ENCODE measurements around the gene DNAJC4.
A peak's percentile ranks its signal among the peaks of the same experiment; 100 is the strongest.

The DNAJC4 gene

DNA sequence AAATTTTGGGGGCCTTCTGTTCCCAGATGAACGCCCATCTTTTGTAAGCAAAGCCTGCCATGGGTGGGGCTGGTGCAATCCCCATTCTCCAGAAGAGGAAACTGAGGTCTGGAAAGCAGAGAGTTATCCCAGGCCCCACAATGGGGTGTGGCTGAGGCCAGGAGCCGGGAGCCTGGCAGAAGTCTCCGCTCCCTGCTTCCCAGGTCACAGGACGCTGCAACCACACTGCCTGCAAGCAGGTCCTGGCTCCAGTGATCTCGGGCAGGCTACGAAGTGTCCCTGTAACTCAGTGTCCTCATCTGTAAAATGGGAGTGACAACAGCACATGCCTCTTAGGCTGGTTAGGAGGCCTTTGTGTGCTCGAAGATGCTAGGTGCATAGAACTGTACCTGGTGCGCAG, 22.7 kb downstream of the DNAJC4 start:
- Histone ChIP-seq H3K27me3 (ENCODE audit: control insufficient read depth, insufficient read depth, low read length) (no peaks in the 10 kb centered on the region), H3K9ac (ENCODE audit: low read depth, low read length) (0 out of 2 replicates have a peak overlapping the region, but pooled peaks have one; percentile 8), H3K36me3 (ENCODE audit: control insufficient read depth, insufficient read depth, low read length) (peaks cover 40% of the 10 kb centered on the region), H3K9me3 (ENCODE audit: control insufficient read depth, insufficient read depth, low read length) (no peaks in the 10 kb centered on the region), H3K4me3 (ENCODE audit: low read depth, low read length) (peak overlapping the region; percentile 84), H3K27ac (ENCODE audit: low read depth, low read length) (peak overlapping the region; percentile 26), H3K4me1 (ENCODE audit: control insufficient read depth, insufficient read depth, low read length) (peaks cover 37% of the 10 kb centered on the region)

DNA sequence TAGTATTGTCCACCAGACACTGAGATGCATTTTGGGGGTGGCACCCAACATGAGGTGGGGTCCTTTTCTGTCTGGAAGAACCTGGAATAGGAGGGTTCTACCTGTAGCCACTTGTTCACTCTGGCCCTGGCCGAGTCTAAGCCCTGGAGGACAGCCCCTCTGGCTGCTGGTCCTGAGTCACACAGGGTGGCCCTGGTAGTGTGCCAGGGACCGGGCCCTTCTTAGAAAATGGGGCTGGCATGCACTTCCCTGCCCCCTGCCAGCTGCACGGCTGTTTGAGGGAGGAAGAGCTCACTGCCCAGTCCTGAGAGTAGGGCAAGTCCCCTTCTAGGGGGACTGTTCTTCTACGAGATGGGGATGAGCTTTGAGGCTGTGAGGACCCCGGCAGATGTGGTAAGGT, 23.1 kb downstream of the DNAJC4 start:
- H3K4me1 ChIP-seq (ENCODE audit: control insufficient read depth, insufficient read depth, low read length), result peaks cover 33% of the 10 kb centered on the region
- no peaks in the 10 kb centered on the region for H3K27me3 ChIP-seq (ENCODE audit: control insufficient read depth, insufficient read depth, low read length)
- H3K9me3 ChIP-seq (ENCODE audit: control insufficient read depth, insufficient read depth, low read length), result no peaks in the 10 kb centered on the region
- peaks cover 44% of the 10 kb centered on the region for H3K36me3 ChIP-seq (ENCODE audit: control insufficient read depth, insufficient read depth, low read length)
- no peak overlapping the region for H3K4me3 ChIP-seq (ENCODE audit: low read depth, low read length)
- H3K9ac ChIP-seq (ENCODE audit: low read depth, low read length), result no peak overlapping the region
- H3K27ac ChIP-seq (ENCODE audit: low read depth, low read length), result peak overlapping the region; percentile 26

DNA sequence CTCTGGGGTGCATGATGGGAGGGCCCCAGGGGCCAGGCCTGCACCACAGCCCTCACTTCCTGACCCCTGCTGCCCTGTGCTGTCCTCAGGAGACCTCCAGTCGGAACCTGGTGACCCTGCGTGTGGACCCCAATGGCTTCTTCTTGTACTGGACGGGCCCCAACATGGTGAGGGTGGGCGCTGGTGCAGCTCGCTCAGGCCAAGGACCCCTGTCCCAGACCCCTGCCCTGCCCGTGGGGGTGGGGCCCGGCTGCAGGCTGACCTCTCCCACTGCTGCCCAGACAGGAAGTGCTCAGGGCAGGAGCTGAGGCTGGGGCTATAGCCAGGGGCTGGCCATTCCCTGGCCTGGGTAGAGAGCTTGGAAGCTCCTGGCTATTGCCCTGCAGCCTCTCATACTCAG, 24.0 kb downstream of the DNAJC4 start:
- Histone ChIP-seq H3K27me3 (ENCODE audit: control insufficient read depth, insufficient read depth, low read length) (no peaks in the 10 kb centered on the region), H3K9ac (ENCODE audit: low read depth, low read length) (no peak overlapping the region), H3K4me3 (ENCODE audit: low read depth, low read length) (no peak overlapping the region), H3K9me3 (ENCODE audit: control insufficient read depth, insufficient read depth, low read length) (no peaks in the 10 kb centered on the region), H3K27ac (ENCODE audit: low read depth, low read length) (no peak overlapping the region), H3K4me1 (ENCODE audit: control insufficient read depth, insufficient read depth, low read length) (peaks cover 24% of the 10 kb centered on the region), H3K36me3 (ENCODE audit: control insufficient read depth, insufficient read depth, low read length) (peaks cover 52% of the 10 kb centered on the region)

DNA sequence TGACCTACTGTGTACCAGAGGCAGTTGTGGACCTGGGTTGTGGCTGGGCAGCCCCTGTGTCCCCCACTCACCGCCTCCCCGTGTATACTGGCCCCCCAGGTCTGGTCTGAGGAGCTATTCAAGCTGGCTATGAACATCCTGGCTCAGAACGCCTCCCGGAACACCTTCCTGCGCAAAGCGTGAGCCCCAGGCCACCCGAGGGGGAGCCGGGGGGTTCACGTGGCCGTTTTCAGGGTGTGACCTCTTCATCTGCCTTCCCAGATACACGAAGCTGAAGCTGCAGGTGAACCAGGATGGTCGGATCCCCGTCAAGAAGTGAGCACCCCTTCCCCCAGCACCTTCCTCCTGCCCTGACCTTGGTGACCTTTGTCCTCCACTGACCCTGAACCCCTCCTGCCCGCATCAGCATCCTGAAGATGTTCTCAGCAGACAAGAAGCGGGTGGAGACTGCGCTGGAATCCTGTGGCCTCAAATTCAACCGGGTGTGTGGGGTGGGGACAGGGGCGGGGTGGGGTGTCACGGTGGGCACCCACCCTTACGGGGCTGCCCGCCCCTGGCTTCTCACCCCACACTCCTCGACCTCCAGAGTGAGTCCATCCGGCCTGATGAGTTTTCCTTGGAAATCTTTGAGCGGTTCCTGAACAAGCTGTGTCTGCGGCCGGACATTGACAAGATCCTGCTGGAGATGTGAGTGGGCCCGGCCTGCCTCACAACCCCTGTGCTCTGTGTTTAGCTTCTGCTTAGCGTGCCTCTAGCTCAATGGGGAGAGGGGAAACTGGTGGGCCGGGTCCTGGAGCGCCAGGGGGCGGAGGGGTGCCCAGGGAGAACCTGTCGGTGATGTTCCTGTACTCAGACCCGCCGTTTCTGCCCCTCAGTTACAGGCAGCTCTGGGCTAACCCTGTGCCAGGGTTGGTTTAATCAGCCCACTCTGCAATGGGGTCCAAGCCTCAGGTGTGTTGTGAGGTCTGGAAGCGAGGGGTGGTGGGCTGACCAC, 25.1 kb downstream of the DNAJC4 start:
- H3K9ac ChIP-seq (ENCODE audit: low read depth, low read length), result no peak overlapping the region

DNA sequence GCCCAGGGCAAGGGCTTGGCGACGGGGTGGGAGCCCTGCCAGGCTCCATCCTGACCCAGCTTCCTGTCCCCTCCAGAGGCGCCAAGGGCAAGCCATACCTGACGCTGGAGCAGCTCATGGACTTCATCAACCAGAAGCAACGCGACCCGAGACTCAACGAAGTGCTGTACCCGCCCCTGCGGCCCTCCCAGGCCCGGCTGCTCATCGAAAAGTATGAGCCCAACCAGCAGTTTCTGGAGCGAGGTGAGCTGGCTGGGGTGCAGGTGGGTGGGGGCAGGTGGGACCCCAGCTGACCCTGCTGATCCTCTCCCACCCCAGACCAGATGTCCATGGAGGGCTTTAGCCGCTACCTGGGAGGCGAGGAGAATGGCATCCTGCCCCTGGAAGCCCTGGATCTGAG, 26.0 kb downstream of the DNAJC4 start:
- no peak overlapping the region for H3K4me3 ChIP-seq (ENCODE audit: low read depth, low read length)
- no peaks in the 10 kb centered on the region for H3K9me3 ChIP-seq (ENCODE audit: control insufficient read depth, insufficient read depth, low read length)
- peaks cover 8% of the 10 kb centered on the region for H3K4me1 ChIP-seq (ENCODE audit: control insufficient read depth, insufficient read depth, low read length)
- H3K9ac ChIP-seq (ENCODE audit: low read depth, low read length), result no peak overlapping the region
- H3K27me3 ChIP-seq (ENCODE audit: control insufficient read depth, insufficient read depth, low read length), result no peaks in the 10 kb centered on the region
- H3K36me3 ChIP-seq (ENCODE audit: control insufficient read depth, insufficient read depth, low read length), result peaks cover 71% of the 10 kb centered on the region
- no peak overlapping the region for H3K27ac ChIP-seq (ENCODE audit: low read depth, low read length)

More for the DNA sequence above, 25.1 kb downstream of the DNAJC4 start:
- no peaks in the 10 kb centered on the region for H3K9me3 ChIP-seq (ENCODE audit: control insufficient read depth, insufficient read depth, low read length)
- H3K4me1 ChIP-seq (ENCODE audit: control insufficient read depth, insufficient read depth, low read length), result peaks cover 13% of the 10 kb centered on the region
- H3K27ac ChIP-seq (ENCODE audit: low read depth, low read length), result no peak overlapping the region
- no peaks in the 10 kb centered on the region for H3K27me3 ChIP-seq (ENCODE audit: control insufficient read depth, insufficient read depth, low read length)
- peaks cover 64% of the 10 kb centered on the region for H3K36me3 ChIP-seq (ENCODE audit: control insufficient read depth, insufficient read depth, low read length)
- H3K4me3 ChIP-seq (ENCODE audit: low read depth, low read length), result no peak overlapping the region

DNA sequence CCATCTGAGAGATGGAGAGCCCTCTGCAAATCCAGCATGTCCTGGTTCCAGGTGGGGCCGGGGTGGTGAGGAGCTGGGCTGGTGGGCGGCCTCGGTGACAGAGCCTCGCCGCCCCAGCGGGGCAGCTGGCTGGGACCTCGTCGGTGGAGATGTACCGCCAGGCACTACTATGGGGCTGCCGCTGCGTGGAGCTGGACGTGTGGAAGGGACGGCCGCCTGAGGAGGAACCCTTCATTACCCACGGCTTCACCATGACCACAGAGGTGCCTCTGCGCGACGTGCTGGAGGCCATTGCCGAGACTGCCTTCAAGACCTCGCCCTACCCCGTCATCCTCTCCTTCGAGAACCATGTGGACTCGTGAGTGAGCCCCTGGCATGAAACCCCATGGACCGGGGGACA, 28.0 kb downstream of the DNAJC4 start:
- Histone ChIP-seq H3K36me3 (ENCODE audit: control insufficient read depth, insufficient read depth, low read length) (peaks cover 89% of the 10 kb centered on the region), H3K9me3 (ENCODE audit: control insufficient read depth, insufficient read depth, low read length) (no peaks in the 10 kb centered on the region), H3K4me3 (ENCODE audit: low read depth, low read length) (no peak overlapping the region), H3K4me1 (ENCODE audit: control insufficient read depth, insufficient read depth, low read length) (0 out of 2 replicates have a peak, but pooled peaks cover 1% of the 10 kb centered on the region), H3K27me3 (ENCODE audit: control insufficient read depth, insufficient read depth, low read length) (no peaks in the 10 kb centered on the region), H3K27ac (ENCODE audit: low read depth, low read length) (no peak overlapping the region), H3K9ac (ENCODE audit: low read depth, low read length) (no peak overlapping the region)

DNA sequence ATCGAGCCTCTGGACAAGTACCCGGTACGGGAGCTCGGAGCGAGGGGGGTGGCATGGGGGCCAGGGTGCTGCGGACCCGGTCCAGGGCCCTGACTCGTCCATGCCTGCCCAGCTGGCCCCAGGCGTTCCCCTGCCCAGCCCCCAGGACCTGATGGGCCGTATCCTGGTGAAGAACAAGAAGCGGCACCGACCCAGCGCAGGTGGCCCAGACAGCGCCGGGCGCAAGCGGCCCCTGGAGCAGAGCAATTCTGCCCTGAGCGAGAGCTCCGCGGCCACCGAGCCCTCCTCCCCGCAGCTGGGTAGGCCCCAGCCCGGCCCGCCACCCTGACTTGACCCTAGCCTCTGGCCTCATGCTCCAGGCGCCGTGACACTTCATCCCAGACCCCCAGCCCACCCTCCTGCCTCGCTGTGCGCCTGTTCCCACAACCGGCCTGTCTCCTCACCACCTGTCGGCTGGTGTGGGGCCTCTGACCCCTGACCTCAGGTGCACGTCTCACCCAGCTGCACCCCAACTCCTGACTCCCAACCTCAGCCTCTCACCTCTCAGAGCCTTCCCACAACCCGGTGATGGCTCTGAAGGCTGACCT, 28.7 kb downstream of the DNAJC4 start:
- Histone ChIP-seq H3K4me3 (ENCODE audit: low read depth, low read length) (no peak overlapping the region), H3K27me3 (ENCODE audit: control insufficient read depth, insufficient read depth, low read length) (no peaks in the 10 kb centered on the region), H3K36me3 (ENCODE audit: control insufficient read depth, insufficient read depth, low read length) (peaks cover 96% of the 10 kb centered on the region), H3K9ac (ENCODE audit: low read depth, low read length) (no peak overlapping the region), H3K27ac (ENCODE audit: low read depth, low read length) (no peak overlapping the region), H3K4me1 (ENCODE audit: control insufficient read depth, insufficient read depth, low read length) (no peaks in the 10 kb centered on the region), H3K9me3 (ENCODE audit: control insufficient read depth, insufficient read depth, low read length) (no peaks in the 10 kb centered on the region)

DNA sequence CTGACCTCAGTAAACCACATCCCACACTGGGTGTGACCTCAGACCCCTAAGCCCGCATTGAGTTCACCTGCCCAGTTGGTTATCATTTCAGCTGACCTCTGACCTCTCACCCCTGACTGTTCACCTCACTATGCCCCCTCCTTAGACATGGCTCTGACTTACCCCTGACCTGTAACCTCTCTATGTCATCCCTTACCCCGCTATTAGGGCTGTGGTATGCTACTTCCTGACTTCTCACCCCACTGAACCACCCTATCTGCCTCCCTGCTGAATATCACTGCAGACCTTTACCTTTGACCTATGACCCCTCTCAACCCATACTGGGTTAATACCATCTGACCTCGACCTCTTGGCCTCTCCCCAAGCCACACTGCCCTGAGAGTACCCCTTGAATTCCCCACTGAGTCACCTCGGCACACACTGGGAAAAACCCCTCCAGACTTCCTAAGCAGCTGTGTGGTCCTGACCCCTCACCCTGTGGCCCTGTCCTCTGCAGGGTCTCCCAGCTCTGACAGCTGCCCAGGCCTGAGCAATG, 29.3 kb downstream of the DNAJC4 start:
- no peak overlapping the region for H3K4me3 ChIP-seq (ENCODE audit: low read depth, low read length)
- no peak overlapping the region for H3K27ac ChIP-seq (ENCODE audit: low read depth, low read length)
- no peaks in the 10 kb centered on the region for H3K27me3 ChIP-seq (ENCODE audit: control insufficient read depth, insufficient read depth, low read length)
- peaks cover 97% of the 10 kb centered on the region for H3K36me3 ChIP-seq (ENCODE audit: control insufficient read depth, insufficient read depth, low read length)
- no peaks in the 10 kb centered on the region for H3K9me3 ChIP-seq (ENCODE audit: control insufficient read depth, insufficient read depth, low read length)
- no peak overlapping the region for H3K9ac ChIP-seq (ENCODE audit: low read depth, low read length)
- no peaks in the 10 kb centered on the region for H3K4me1 ChIP-seq (ENCODE audit: control insufficient read depth, insufficient read depth, low read length)

DNA sequence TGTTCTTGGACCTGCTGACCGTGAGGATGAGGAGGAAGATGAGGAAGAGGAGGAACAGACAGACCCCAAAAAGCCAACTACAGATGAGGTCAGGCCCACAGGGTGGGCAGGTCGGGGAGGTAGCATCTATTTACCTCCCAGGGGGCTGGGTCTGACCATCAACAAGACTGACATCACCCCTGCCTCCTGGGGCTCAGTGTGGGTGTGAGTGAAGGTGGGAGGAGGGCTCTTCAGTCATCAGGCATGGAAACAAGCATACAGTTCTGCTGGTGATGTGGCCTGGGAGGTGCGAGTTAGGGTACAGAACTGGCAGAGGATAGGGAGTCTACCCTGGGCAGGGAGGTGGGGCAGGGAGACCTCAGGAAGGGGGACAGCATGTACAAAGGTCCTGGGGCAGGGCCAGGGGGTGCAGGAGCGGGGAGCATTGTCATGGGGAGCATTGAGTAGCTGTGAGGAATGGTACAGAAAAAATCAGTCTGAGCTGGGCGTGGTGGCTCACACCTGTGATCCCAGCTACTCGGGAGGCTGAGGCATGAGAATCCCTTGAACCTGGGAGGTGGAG, 29.9 kb downstream of the DNAJC4 start:
- no peak overlapping the region for H3K27ac ChIP-seq (ENCODE audit: low read depth, low read length)
- H3K4me1 ChIP-seq (ENCODE audit: control insufficient read depth, insufficient read depth, low read length), result no peaks in the 10 kb centered on the region
- no peak overlapping the region for H3K9ac ChIP-seq (ENCODE audit: low read depth, low read length)
- no peak overlapping the region for H3K4me3 ChIP-seq (ENCODE audit: low read depth, low read length)
- peaks cover 93% of the 10 kb centered on the region for H3K36me3 ChIP-seq (ENCODE audit: control insufficient read depth, insufficient read depth, low read length)
- no peaks in the 10 kb centered on the region for H3K27me3 ChIP-seq (ENCODE audit: control insufficient read depth, insufficient read depth, low read length)
- no peaks in the 10 kb centered on the region for H3K9me3 ChIP-seq (ENCODE audit: control insufficient read depth, insufficient read depth, low read length)

DNA sequence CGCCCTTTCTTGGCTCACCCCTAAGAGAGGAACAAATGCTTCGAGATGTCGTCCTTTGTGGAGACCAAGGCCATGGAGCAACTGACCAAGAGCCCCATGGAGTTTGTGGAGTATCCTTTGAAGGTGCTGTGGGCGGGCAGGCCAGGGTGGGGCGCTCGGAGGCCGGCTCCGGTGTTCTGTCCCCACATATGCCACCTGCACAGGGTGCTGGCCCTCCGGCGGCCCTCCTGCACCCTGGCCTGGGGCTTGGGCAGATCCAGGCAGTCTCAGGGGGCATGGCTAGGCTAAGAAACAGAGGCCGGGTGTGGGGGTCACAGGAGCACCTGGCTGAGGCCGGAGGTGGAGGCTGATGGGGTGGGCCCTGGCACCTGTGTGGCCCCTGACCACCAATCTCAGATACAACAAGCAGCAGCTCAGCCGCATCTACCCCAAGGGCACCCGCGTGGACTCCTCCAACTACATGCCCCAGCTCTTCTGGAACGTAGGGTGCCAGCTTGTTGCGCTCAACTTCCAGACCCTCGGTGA, 31.3 kb downstream of the DNAJC4 start:
- Histone ChIP-seq H3K36me3 (ENCODE audit: control insufficient read depth, insufficient read depth, low read length) (peaks cover 92% of the 10 kb centered on the region), H3K27me3 (ENCODE audit: control insufficient read depth, insufficient read depth, low read length) (no peaks in the 10 kb centered on the region), H3K27ac (ENCODE audit: low read depth, low read length) (no peak overlapping the region), H3K4me3 (ENCODE audit: low read depth, low read length) (no peak overlapping the region), H3K9ac (ENCODE audit: low read depth, low read length) (no peak overlapping the region), H3K4me1 (ENCODE audit: control insufficient read depth, insufficient read depth, low read length) (no peaks in the 10 kb centered on the region), H3K9me3 (ENCODE audit: control insufficient read depth, insufficient read depth, low read length) (no peaks in the 10 kb centered on the region)

Measured in HUES48 (cell line).